Keratinocyte (primary cell): ENCODE measurements around the gene PTGES. TPM values are rescaled to one million over a fixed set of nuclear protein-coding genes. Genes with fewer than 3 reads are reported as not detected.

Source experiments
- DNase-seq: peaks from one replicate; pipeline ENCODE4 v3.0.0-alpha.2; 2011; ENCODE audit warnings: low read depth, missing footprints, low spot score
- FAIRE-seq: peaks from 2 replicates; lab custom pipeline; 2011; peaks lifted over from hg19 to GRCh38; lab: Jason Lieb, UNC
- H2AFZ ChIP-seq: 2 replicates; pipeline ENCODE4 v1.6.0; 2012; ENCODE audit warnings: low read length, control low read depth, inconsistent platforms; ENCODE audit not compliant: control insufficient read depth
- H3K27ac ChIP-seq: 2 replicates; pipeline ENCODE4 v1.5.1; 2011; ENCODE audit warnings: low read length; ENCODE audit not compliant: control insufficient read depth, insufficient read depth
- H3K27me3 ChIP-seq: 3 replicates; pipeline ENCODE4 v1.6.0; 2011; ENCODE audit warnings: low read length; ENCODE audit not compliant: control insufficient read depth, insufficient read depth; ENCODE audit errors: extremely low read depth
- H3K36me3 ChIP-seq, 2 experiments: 2 replicates in 1 of 2; 3 replicates in 1 of 2; pipeline ENCODE4 v1.5.1; 2011; ENCODE audit warnings: low read length in 2 of 2, mild to moderate bottlenecking in 1 of 2; ENCODE audit not compliant: control insufficient read depth in 2 of 2, insufficient read depth in 2 of 2; ENCODE audit errors: extremely low read depth in 1 of 2
- H3K4me1 ChIP-seq: 3 replicates; pipeline ENCODE4 v1.5.1; 2011; ENCODE audit warnings: low read length; ENCODE audit not compliant: control insufficient read depth, insufficient read depth; ENCODE audit errors: extremely low read depth
- H3K4me2 ChIP-seq: 3 replicates; pipeline ENCODE4 v1.6.0; 2011; ENCODE audit warnings: low read depth, low read length; ENCODE audit not compliant: control insufficient read depth, insufficient read depth; ENCODE audit errors: extremely low read depth
- H3K4me3 ChIP-seq, 3 experiments: fragments of 200-600 bp in 1 of 3; sonication (generic) in 1 of 3; 2 replicates in 2 of 3; 3 replicates in 1 of 3; pipeline ENCODE4 v1.5.1; 2011 to 2016; ENCODE audit warnings: low read length in 3 of 3, mild to moderate bottlenecking in 3 of 3, control low read depth in 2 of 3, inconsistent platforms in 1 of 3, low read depth in 1 of 3, mixed read lengths in 1 of 3, mixed run types in 1 of 3, moderate library complexity in 1 of 3; ENCODE audit not compliant: control insufficient read depth in 2 of 3, insufficient read depth in 2 of 3; ENCODE audit errors: extremely low read depth in 1 of 3
- H3K79me2 ChIP-seq: 2 replicates; pipeline ENCODE4 v1.6.0; 2012; ENCODE audit warnings: low read length; ENCODE audit not compliant: control insufficient read depth, insufficient read depth
- H3K9ac ChIP-seq: 3 replicates; pipeline ENCODE4 v1.6.0; 2011; ENCODE audit warnings: low read length; ENCODE audit not compliant: control insufficient read depth, insufficient read depth; ENCODE audit errors: extremely low read depth
- H3K9me1 ChIP-seq: 3 replicates; pipeline ENCODE4 v1.6.0; 2011; ENCODE audit warnings: low read length; ENCODE audit not compliant: control insufficient read depth, insufficient read depth; ENCODE audit errors: extremely low read depth
- H3K9me3 ChIP-seq: 2 replicates; pipeline ENCODE4 v1.5.1; 2012; ENCODE audit warnings: low read depth, low read length; ENCODE audit not compliant: control insufficient read depth
- H4K20me1 ChIP-seq: 3 replicates; pipeline ENCODE4 v1.6.0; 2011; ENCODE audit warnings: low read length; ENCODE audit not compliant: control insufficient read depth, insufficient read depth; ENCODE audit errors: extremely low read depth
- CTCF ChIP-seq, 3 experiments: IDR thresholded peaks in 1 of 3; conservative IDR thresholded peaks in 1 of 3; optimal IDR thresholded peaks in 1 of 3; 2 replicates in 2 of 3; 3 replicates in 1 of 3; pipeline versions ENCODE3 to v1.5.1; 2011; ENCODE audit warnings: low read length in 3 of 3, mild to moderate bottlenecking in 3 of 3, moderate library complexity in 2 of 3, control low read depth in 1 of 3, inconsistent platforms in 1 of 3; ENCODE audit not compliant: insufficient read depth in 2 of 3; ENCODE audit errors: extremely low read depth in 1 of 3
- EZH2 ChIP-seq: IDR thresholded peaks from one replicate; pipeline ENCODE4 v1.6.1; 2012; ENCODE audit warnings: inconsistent platforms, mild to moderate bottlenecking, low read length, moderate library complexity
- dilution Hi-C: fragments of 300-500 bp; cut with MboI; formaldehyde crosslinking; loops from one replicate; pipeline ENCODE4 v1.7.0; 2020; ENCODE audit warnings: low sequenced_read_pairs; ENCODE audit not compliant: extremely low pct_ligation_motif_present
- polyA plus RNA-seq, 5 experiments: library from polyadenylated mRNA; depleted of rRNA in 3 of 5; stranded (reverse) in 3 of 5; stranded (forward) in 1 of 5; unstranded in 1 of 5; fragments of >200 nt; gene quantifications; 1 replicate in 1 of 5; 2 replicates in 3 of 5; 3 replicates in 1 of 5; pipeline versions ENCODE4 v1.2.1 to v1.2.3, GENCODE V29; 2011 to 2012; ENCODE audit warnings: missing spikeins in 2 of 5, low read depth in 1 of 5, low replicate concordance in 1 of 5

PTGES gene
- polyA plus RNA-seq, 1 donor (not counting 4 experiments of a cell fraction or from before 2014, with no cell fraction given): 19.7 TPM

- Histone ChIP-seq H3K4me1 (peaks cover 28% of the 10 kb centered on the region), H3K79me2 (no peaks in the 10 kb centered on the region), H3K4me3 (no peak overlapping the region), H4K20me1 (peaks cover 2% of the 10 kb centered on the region), H3K36me3 (no peaks in the 10 kb centered on the region), H2AFZ (no peak overlapping the region), H3K4me2 (no peak overlapping the region), H3K9me3 (no peaks in the 10 kb centered on the region), H3K27ac (no peak overlapping the region), H3K9ac (no peak overlapping the region), H3K9me1 (no peaks in the 10 kb centered on the region), H3K27me3 (peaks cover 13% of the 10 kb centered on the region)
- TF ChIP-seq CTCF (optimal IDR thresholded peaks at IDR 0.05 in 1 of 3, IDR thresholded peaks at IDR 0.05 in 1 of 3, conservative IDR thresholded peaks at IDR 0.05 in 1 of 3; ENCODE audit: extremely low read depth in 1 of 3, insufficient read depth in 2 of 3, low read length in 3 of 3) (no peak), EZH2 (no peak)
- dilution Hi-C loops: no loop called here
- FAIRE-seq: no peak
- no peak for DNase-seq
Observed at GRCh38 chr9:129775448-129775798, 22.6 kb upstream of the PTGES start.

- no peaks in the 10 kb centered on the region for H3K9me1 ChIP-seq
- H3K9me3 ChIP-seq: no peaks in the 10 kb centered on the region
- FAIRE-seq (no peak), DNase-seq (no peak)
- TF ChIP-seq EZH2 (no peak), CTCF (optimal IDR thresholded peaks at IDR 0.05 in 1 of 3, IDR thresholded peaks at IDR 0.05 in 1 of 3, conservative IDR thresholded peaks at IDR 0.05 in 1 of 3; ENCODE audit: extremely low read depth in 1 of 3, insufficient read depth in 2 of 3, low read length in 3 of 3) (no peak)
- H3K9ac ChIP-seq: no peak overlapping the region
- no peak overlapping the region for H3K4me2 ChIP-seq
- H3K4me1 ChIP-seq: peaks cover 28% of the 10 kb centered on the region
- no peaks in the 10 kb centered on the region for H3K79me2 ChIP-seq
- dilution Hi-C loops: no loop called here
- no peak overlapping the region for H2AFZ ChIP-seq
- H3K27me3 ChIP-seq: peaks cover 13% of the 10 kb centered on the region
- H3K27ac ChIP-seq: no peak overlapping the region
- no peak overlapping the region for H3K4me3 ChIP-seq
- peaks cover 2% of the 10 kb centered on the region for H4K20me1 ChIP-seq
- no peaks in the 10 kb centered on the region for H3K36me3 ChIP-seq
Observed at GRCh38 chr9:129774791-129775447, 22.1 kb upstream of the PTGES start.
